ENCODE results near the gene EXOC3L2.
A peak's percentile ranks its signal among the peaks of the same experiment; 100 is the strongest.
"Not testable (repeated sequence)": the region's sequence is repeated elsewhere in the genome, so short reads cannot be mapped to it uniquely, and the experiment has no call there.

Gene EXOC3L2

DNA sequence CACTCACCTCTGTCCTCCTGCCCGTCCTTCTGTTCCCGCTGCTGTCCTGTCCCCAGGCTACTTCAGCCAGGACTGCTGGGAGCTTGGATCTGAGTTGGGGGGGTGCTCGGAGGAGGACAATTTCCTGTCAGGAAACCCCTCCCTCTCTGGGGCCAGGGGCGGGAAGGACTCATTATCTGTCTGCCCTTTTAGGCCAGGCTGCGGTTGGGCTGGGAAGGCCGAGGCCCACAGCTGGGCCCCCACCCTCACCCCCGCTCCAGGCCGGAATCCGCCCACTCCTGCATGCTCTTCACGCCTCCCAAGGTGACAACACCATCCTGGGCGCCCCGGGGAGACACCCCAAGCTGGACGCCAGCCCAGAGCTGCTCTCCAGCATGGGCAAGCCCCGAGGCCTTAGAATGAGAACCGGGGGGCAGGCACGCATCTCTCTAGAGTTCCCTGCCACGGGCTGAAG lies at the start of gene EXOC3L2:
Gene EXOC3L2, minus strand, starts transcription at position 74 of the 454 bp plus-strand sequence. CDS start 6,362 bp downstream, outside the sequence.
- peak; percentile 54 for DNase-seq

GRCh38 chr19:45294291-45295029 lies 49.3 kb upstream of the EXOC3L2 start:
- peak; percentile 70 for DNase-seq

DNA sequence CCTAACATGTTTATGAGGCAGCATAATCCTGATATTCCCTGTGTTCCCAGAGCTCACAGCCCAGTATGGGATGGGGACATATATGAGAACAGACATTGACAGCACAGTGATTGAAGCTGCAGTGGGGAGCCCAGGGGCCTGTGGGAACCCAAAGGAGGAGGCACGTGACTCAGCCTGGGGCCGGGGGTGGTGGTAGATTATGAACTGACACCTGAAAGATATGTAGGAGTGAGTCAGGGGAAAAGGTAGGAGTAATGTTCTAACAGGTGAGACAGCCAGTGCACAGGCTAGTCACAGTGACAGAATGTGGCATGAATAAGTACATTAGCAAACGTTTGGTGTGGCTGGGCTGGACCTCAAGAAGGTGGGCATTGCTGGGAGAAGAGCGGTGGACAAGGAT lies 48.5 kb upstream of the EXOC3L2 start:
- DNase-seq = no peak

GRCh38 chr19:45291834-45292233 lies 46.6 kb upstream of the EXOC3L2 start:
- DNase-seq = no peak

- DNase-seq = no peak
These were observed 45.2 kb upstream of the EXOC3L2 start for GRCh38 chr19:45290381-45290931.

DNA sequence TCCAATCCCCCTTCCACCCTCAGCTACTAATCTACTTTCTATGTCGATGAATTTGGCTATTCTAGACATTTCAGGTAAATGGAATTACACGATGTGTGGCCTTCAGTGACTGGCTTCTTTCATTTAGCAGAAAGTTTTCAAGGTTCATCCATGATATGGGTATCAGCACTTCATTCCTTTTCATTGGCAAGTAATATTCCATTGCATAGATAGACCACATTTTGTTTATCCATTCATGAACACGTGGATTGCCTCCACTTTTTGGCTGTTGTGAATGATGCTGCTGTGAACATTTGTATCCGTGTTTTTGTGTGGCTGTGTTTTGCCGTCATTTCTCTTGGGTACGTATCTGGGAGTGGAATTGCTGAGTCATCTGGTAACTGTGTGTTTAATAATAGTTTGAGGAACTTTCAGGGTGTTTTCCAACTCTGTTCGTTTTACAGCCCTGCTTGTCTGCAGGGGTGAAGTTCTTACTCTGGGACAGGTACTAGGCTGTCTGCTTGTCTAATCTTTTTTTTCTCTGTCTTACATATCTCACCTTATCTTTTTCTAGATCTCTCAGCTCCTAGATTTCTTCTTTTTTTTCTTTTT lies 38.3 kb upstream of the EXOC3L2 start:
- DNase-seq = no peak

- no peak for DNase-seq
These were observed 35.3 kb upstream of the EXOC3L2 start for GRCh38 chr19:45280471-45280961.

DNA sequence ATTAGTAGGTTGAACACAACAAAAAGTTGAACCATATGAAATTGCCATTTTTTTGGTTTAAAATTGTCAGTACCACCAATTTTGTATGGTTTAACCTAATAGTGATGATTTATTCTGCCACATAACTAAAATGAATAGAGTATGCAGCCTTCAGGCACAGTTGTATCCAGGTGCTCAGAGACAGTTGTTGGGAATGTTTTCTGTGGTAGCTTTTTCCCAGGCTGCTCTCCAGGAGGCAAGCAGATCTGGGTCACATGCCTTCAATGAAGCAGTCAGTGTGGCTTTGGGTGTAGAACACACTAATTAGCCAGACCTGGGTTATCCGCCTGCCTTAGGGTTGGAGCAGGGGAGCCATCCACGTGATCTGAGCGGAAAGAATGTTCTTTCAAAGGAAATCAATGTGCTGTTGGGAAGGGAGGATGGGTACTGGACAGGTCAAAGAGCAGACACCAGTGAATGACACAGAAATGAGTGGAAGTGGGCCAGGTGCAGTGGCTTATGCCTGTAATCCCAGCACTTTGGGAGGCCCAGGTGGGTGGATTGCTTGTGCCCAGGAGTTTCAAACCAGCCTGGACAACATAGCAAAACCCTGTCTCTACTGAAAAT lies 34.5 kb upstream of the EXOC3L2 start:
- DNase-seq = no peak

DNA sequence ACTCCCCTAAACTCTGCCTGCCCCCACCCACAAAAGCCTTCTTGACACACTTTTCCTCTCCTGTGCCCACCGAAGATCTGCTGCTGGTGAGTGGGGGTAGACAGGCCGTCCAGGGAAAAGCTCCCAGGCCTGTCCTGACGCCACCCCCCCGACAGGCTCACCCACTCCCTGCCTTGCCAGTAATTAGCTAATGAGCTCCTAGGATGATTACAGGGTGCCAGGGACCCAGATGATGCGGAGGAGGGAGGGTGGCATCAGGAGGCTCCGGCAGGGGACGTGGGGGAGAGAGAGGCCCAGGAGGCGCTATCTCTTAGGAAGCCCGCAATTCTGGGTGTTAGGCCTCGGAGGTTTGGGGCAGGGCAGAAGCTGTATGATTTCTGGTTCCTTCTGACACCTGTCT lies 32.9 kb upstream of the EXOC3L2 start:
- DNase-seq = no peak

DNA sequence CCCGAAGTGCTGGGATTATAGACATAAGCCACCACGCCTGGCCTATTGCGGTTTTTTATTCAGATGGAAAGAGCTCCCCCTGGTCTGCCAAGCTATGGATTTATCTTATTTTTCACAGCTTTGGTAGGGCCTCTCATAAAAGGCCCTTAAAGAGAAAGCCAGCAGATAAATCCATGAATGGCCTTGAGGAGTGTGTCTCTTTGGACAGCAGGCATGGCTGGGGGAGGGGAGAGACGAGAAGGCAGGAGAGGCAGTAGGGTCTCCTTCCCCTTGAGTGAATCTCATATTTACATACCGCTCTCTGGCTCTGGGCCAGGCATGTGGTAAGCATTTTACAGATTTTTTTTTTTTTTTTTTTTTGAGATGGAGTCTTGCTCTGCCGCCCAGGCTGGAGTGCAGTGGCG lies 31.1 kb upstream of the EXOC3L2 start:
- peak; percentile 63 for DNase-seq

DNA sequence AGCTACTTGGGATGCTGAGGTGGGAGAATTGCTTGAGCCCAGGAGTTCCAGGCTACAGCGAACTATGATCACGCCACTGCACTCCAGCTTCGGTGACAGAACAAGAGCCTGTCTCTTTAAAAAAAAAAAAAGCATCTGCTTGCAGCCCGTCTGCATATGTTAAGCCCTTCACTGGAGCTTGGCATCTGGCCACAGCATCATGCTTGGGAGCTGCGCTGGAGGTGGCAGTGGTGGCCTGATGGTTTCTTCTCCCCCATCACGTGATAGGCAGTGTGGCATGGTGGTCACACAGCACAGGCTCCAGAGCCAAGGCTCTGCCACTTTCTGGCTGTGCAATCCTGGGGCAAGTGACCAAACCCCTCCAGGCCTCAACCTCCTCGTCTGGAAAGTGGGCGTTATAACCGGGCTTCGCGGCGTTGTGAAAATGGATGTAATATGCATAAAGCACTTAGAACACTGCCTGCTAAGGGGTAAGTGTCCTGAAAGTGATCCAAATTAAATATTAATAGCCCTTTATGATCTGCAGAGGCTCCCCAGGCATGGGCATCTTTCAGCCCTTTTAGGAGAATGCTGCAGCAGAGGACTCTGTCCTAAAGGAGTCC lies 30.3 kb upstream of the EXOC3L2 start:
- peak; percentile 52 for DNase-seq

GRCh38 chr19:45273521-45273855 lies 28.3 kb upstream of the EXOC3L2 start:
- DNase-seq = no peak

- DNase-seq = no peak
These were observed 26.5 kb upstream of the EXOC3L2 start for GRCh38 chr19:45271735-45272108.

- no peak for DNase-seq
These were observed 26.0 kb upstream of the EXOC3L2 start for GRCh38 chr19:45271098-45271734.

DNA sequence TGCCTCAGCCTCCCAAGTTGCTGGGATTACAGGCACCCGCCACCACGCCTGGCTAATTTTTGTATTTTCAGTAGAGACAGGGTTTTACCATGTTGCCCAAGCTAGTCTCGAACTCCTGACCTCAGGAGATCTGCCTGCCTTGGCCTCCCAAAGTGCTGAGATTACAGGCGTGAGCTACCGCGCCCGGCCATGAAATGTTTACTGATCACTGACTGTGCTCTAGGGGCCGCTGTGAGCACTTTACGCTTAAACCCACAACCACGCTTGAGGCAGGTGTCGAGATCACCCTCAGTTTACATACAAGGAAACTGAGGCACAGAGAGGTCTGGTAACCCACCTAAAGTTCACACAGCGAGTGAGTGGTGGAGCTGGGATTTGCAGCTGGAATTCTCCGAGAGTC lies 24.7 kb upstream of the EXOC3L2 start:
- DNase-seq = not testable (repeated sequence)

DNA sequence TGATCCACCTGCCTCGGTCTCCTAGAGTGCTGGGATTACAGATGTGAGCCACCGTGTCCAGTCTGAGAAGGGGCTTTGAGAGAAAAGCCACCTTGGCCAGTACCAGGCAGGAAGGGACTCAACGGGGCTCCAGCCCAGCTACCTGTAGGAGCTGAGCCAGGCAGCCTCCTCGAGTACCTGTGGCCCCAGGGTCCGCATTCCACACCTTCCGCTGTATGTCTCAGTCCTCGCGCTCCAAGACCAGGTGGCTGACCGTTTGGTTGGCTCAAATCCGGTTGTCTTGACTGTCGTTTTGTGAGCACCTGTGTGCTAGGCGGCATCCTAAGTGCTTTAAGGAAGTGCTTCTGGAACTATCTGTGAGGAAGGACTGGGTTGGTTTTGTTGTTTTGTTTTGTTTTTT lies 22.1 kb upstream of the EXOC3L2 start:
- no peak for DNase-seq

- DNase-seq = no peak
These were observed 20.2 kb upstream of the EXOC3L2 start for GRCh38 chr19:45265375-45265774.

DNA sequence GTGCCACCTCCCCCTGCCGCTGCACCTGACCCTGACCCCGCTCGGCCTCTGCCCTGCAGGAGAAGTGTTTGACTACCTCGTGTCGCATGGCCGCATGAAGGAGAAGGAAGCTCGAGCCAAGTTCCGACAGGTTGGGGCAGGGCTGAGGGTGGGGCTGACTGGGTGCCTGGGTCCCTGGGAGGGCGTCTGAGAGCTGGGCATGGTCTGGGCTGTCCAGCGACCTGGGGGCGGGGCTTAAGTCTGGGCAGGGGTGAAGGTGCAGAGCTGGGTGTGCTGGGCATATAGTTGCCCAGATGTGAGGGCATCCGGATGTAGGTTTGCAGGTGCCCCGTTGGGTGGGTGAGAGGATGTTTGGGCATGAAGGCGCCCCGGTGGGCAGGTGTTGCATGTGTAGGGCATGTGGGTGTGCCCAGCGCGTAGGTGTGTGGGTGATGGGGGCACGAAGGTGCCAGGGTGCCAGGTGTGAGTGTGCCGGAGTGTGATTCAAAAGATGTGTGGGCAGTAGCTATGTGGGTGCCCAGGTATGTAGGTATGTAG lies 19.6 kb upstream of the EXOC3L2 start:
- no peak for DNase-seq

GRCh38 chr19:45263013-45263412 lies 17.8 kb upstream of the EXOC3L2 start:
- DNase-seq = no peak

GRCh38 chr19:45262570-45262969 lies 17.4 kb upstream of the EXOC3L2 start:
- no peak for DNase-seq

DNA sequence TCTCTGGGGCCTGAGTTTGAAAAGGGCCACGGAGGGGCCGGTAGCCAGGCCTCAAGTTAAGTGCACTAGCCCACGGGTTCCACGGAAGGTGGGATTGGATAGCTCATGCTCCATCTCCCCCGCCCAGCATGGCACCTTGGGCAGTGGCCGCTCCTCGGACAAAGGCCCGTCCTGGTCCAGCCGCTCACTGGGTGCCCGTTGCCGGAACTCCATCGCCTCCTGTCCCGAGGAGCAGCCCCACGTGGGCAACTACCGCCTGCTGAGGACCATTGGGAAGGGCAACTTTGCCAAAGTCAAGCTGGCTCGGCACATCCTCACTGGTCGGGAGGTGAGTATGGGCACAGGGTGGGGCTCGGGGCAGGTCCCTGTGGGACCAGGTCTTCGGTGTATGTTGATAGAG lies 13.7 kb upstream of the EXOC3L2 start:
- DNase-seq = no peak

GRCh38 chr19:45256836-45257235 lies 11.6 kb upstream of the EXOC3L2 start:
- DNase-seq = no peak
